Naive thymus-derived CD4-positive, alpha-beta T cell (primary cell): Measurements from ENCODE around the gene ADGRF1. TPM values are rescaled to one million over a fixed set of nuclear protein-coding genes. Genes with fewer than 3 reads are reported as not detected.
"Not testable (repeated sequence)": the region's sequence is repeated elsewhere in the genome, so short reads cannot be mapped to it uniquely, and the experiment has no call there.

Experiments used
- ATAC-seq: fragments of 150-1000 bp; cut with Tn5 transposase; 2 replicates; pipeline ENCODE4 v1.10.0; 2021; ENCODE audit warnings: mild to moderate bottlenecking, moderate library complexity
- CTCF ChIA-PET: fragments of 350-600 bp; sonication (Branson Sonifier 250); formaldehyde crosslinking; loops from one replicate; lab custom pipeline; 2021; ENCODE audit warnings: antibody characterized with exemption; lab: Charles Lee
- POLR2A ChIA-PET: fragments of 350-600 bp; sonication (Branson Sonifier 250); formaldehyde crosslinking; loops from one replicate; lab custom pipeline; 2021; ENCODE audit warnings: antibody characterized with exemption, inconsistent platforms; lab: Charles Lee
- DNase-seq, 9 donors: peaks; one replicate each; pipeline versions ENCODE4 v3.0.0 to v3.0.0-alpha.2; 2020 to 2022; ENCODE audit warnings: mixed read lengths in 1 of 9
- H3K27ac ChIP-seq: one replicate; pipeline ENCODE4 v1.7.0; 2013; ENCODE audit warnings: mild to moderate bottlenecking, low read depth, low read length, moderate library complexity
- H3K27me3 ChIP-seq, 2 donors: one replicate each; pipeline ENCODE4 v1.7.0; 2013; ENCODE audit warnings: low read length in 2 of 2, mild to moderate bottlenecking in 2 of 2, moderate library complexity in 2 of 2; ENCODE audit not compliant: control insufficient read depth in 2 of 2, insufficient read depth in 2 of 2
- H3K36me3 ChIP-seq, 3 experiments: 1 replicate in 2 of 3; 2 replicates in 1 of 3; pipeline ENCODE4 v1.7.0; 2013; ENCODE audit warnings: low read length in 3 of 3, mild to moderate bottlenecking in 3 of 3, moderate library complexity in 1 of 3; ENCODE audit not compliant: insufficient read depth in 3 of 3, control insufficient read depth in 2 of 3
- H3K4me1 ChIP-seq, 2 donors: one replicate each; pipeline ENCODE4 v1.7.0; 2013; ENCODE audit warnings: low read length in 2 of 2, mild to moderate bottlenecking in 2 of 2, moderate library complexity in 1 of 2; ENCODE audit not compliant: control insufficient read depth in 2 of 2, insufficient read depth in 2 of 2
- H3K4me3 ChIP-seq: 2 replicates; pipeline ENCODE4 v1.7.0; 2013; ENCODE audit warnings: mild to moderate bottlenecking, low read length
- H3K9me3 ChIP-seq, 3 experiments: 1 replicate in 2 of 3; 2 replicates in 1 of 3; pipeline ENCODE4 v1.7.0; 2013; ENCODE audit warnings: low read length in 3 of 3; ENCODE audit not compliant: control insufficient read depth in 2 of 3
- H3K27ac Mint-ChIP-seq, 9 donors: one replicate each; pipeline ENCODE4 v1.8.0; 2020 to 2022; ENCODE audit warnings: mixed read lengths in 9 of 9, mild to moderate bottlenecking in 8 of 9, moderate library complexity in 5 of 9, inconsistent platforms in 2 of 9
- H3K27me3 Mint-ChIP-seq, 5 donors: one replicate each; pipeline ENCODE4 v1.8.0; 2021 to 2022; ENCODE audit warnings: mixed read lengths in 5 of 5, mild to moderate bottlenecking in 1 of 5
- H3K36me3 Mint-ChIP-seq, 5 donors: one replicate each; pipeline ENCODE4 v1.8.0; 2020 to 2022; ENCODE audit warnings: mixed read lengths in 5 of 5, mild to moderate bottlenecking in 3 of 5, inconsistent platforms in 1 of 5
- H3K4me1 Mint-ChIP-seq, 7 donors: one replicate each; pipeline ENCODE4 v1.8.0; 2020 to 2022; ENCODE audit warnings: mixed read lengths in 7 of 7, mild to moderate bottlenecking in 3 of 7, inconsistent platforms in 1 of 7
- H3K4me3 Mint-ChIP-seq, 10 donors: one replicate each; pipeline ENCODE4 v1.8.0; 2020 to 2022; ENCODE audit warnings: mild to moderate bottlenecking in 10 of 10, mixed read lengths in 10 of 10, moderate library complexity in 6 of 10, inconsistent platforms in 2 of 10
- H3K9me3 Mint-ChIP-seq, 11 donors: one replicate each; pipeline ENCODE4 v1.8.0; 2020 to 2022; ENCODE audit warnings: mixed read lengths in 11 of 11, mild to moderate bottlenecking in 4 of 11, inconsistent platforms in 1 of 11, moderate library complexity in 1 of 11
- intact Hi-C, 2 donors: fragments of 100-400 bp; cut with micrococcal nuclease; formaldehyde crosslinking; loops; one replicate each; pipeline ENCODE4 v1.15.1; 2023
- polyA plus RNA-seq, 2 donors: library from polyadenylated mRNA; unstranded; fragments of 300-500 nt; fragmentation: Illumina TruSeq; gene quantifications; one replicate each; pipeline ENCODE4 v1.2.3, GENCODE V29; 2021
- total RNA-seq, 6 experiments: library from RNA in 5 of 6; stranded (reverse) in 5 of 6; gene quantifications; 1 replicate in 5 of 6; 2 replicates in 1 of 6; pipeline ENCODE4 v1.2.3 and lab custom pipeline; 2021 to 2026

ADGRF1 gene
- total and polyA plus RNA-seq, 7 experiments from 2014 or later = not detected

DNA sequence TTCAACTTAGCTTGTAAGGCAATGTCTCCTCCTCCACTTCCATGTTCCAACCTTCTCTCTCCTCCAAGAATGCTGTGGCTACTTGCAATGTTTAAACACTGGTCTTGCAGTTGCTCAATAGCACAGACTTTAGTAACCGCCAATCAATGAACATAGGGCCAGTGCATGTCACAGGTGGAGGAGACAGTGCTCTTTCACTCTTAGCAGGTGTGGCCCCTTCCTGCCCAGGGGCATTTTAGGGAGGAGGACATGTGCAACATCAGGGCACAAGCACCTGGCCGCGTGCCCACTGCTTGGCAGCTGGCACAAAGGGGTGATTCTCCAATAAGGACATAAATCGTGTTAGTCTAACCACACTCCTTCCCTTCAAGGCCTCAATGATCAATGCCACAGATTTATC, 41.3 kb downstream of the ADGRF1 start:
- H3K36me3 ChIP-seq = no peaks in the 10 kb centered on the region
- DNase-seq (no peak), ATAC-seq (no peak)
- no peak overlapping the region for H3K4me3 ChIP-seq
- Mint-ChIP-seq H3K27ac (no peak overlapping the region), H3K27me3 (peaks cover 10 to 20% (median 15%) of the 10 kb centered on the region in 5 donors), H3K36me3 (no peaks in the 10 kb centered on the region), H3K4me3 (no peak overlapping the region), H3K4me1 (no peaks in the 10 kb centered on the region), H3K9me3 (peaks cover 0 to 4% (median 0%) of the 10 kb centered on the region in 11 donors)
- no peaks in the 10 kb centered on the region for H3K27me3 ChIP-seq
- ChIA-PET POLR2A (no interaction called here), CTCF (no interaction called here)
- no peaks in the 10 kb centered on the region for H3K4me1 ChIP-seq
- intact Hi-C loops = no loop called here
- no peak overlapping the region for H3K27ac ChIP-seq
- H3K9me3 ChIP-seq = no peaks in the 10 kb centered on the region

DNA sequence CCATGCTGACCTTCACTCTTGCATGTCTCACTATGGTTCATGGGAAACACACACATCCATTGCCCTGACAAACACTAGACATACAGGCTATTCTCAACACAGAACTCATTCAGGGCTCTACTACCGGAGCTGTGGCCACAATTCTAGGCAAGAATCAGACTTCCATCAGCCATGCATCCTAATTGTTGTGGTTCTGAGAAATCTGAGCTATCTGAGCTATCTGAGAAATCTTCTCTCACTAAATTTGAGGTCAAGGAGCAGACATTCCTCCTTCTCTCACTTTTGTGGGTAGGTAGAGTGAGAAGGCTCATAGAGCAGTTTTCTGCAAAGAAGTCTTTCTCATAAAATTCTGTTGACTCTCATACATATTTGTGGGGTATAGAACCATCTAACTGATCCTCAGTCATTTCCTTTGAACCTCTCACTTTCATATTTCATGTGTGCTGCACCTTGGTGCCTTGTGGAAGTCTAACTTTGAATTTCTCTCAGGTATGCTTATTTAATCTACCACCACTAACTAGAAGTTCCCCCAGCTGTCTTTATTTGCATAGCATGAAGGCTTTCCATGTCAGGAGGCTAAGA, 43.6 kb downstream of the ADGRF1 start:
- ATAC-seq (no peak), DNase-seq (no peak)
- ChIA-PET POLR2A (no interaction called here), CTCF (no interaction called here)
- Mint-ChIP-seq H3K27me3 (peaks cover 9 to 14% (median 13%) of the 10 kb centered on the region in 5 donors), H3K9me3 (peaks cover 0 to 4% (median 0%) of the 10 kb centered on the region in 11 donors), H3K27ac (no peak overlapping the region), H3K4me3 (no peak overlapping the region), H3K36me3 (no peaks in the 10 kb centered on the region), H3K4me1 (no peaks in the 10 kb centered on the region)
- Histone ChIP-seq H3K27ac (no peak overlapping the region), H3K4me1 (no peaks in the 10 kb centered on the region), H3K36me3 (no peaks in the 10 kb centered on the region), H3K4me3 (no peak overlapping the region), H3K27me3 (no peaks in the 10 kb centered on the region), H3K9me3 (no peaks in the 10 kb centered on the region)
- intact Hi-C loops = no loop called here

DNA sequence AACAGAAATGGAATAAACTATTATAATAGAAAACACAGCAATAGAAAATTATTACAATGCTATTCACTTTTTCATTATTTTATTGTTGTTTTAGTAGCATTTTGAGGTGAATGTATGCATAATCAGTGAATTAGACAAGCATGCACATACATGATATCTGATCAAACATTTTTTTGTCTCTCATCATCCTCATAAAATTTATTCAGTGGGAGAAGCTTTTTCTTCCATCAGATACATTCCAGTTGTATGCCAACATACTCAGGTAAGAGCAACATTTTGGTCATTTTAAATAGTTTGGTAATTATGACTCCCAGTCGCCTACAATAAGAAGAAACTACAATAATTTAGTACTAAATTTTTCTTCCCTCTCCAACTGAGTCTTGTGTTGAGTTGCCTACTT, 44.5 kb downstream of the ADGRF1 start:
- H3K9me3 ChIP-seq = no peaks in the 10 kb centered on the region
- no peak overlapping the region for H3K4me3 ChIP-seq
- intact Hi-C loops = no loop called here
- no peak overlapping the region for H3K27ac Mint-ChIP-seq
- H3K27me3 ChIP-seq = no peaks in the 10 kb centered on the region
- no peaks in the 10 kb centered on the region for H3K36me3 Mint-ChIP-seq
- no peak for DNase-seq
- H3K4me1 Mint-ChIP-seq = no peaks in the 10 kb centered on the region
- no peak overlapping the region for H3K4me3 Mint-ChIP-seq
- H3K4me1 ChIP-seq = no peaks in the 10 kb centered on the region
- peaks cover 8 to 14% (median 13%) of the 10 kb centered on the region in 5 donors for H3K27me3 Mint-ChIP-seq
- ATAC-seq = no peak
- ChIA-PET CTCF (no interaction called here), POLR2A (no interaction called here)
- H3K9me3 Mint-ChIP-seq = peaks cover 0 to 4% (median 0%) of the 10 kb centered on the region in 11 donors
- H3K36me3 ChIP-seq = no peaks in the 10 kb centered on the region
- H3K27ac ChIP-seq = no peak overlapping the region

DNA sequence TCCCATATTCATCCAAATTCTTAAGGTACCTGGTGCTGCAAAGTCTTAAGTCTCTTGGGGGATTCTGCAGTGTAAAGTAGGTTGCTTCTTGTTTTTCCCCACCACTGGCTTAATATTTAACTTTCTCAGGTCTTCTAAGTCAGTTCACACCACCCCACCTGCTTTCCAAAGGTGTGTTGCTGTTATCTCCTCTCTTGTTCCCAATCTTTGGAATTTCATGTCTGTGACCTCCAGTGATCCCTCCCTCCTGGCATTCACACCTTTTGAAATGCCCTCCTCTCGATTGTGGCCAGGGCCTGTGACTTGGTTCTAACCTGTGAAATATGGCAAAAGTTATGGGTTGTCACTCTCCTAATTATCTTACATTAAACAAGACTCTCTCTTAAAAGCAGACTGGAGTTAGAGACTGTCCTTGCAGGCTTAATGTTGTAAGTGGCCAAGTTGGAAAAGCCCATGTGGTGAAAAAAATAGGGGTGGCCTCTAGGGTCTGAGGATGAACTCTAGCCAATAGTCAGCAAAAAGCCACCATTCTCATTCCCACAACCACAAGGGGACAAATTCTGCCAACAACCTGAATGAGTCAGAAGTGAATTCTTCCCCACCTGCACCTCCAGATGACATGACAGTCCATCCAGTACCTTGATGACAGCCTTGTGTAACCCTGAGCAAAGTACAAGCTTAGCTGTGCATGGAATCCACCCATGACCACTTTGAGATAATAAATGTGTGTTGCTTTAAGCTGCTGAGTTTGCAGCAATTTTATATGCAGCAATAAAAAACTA, 45.1 kb downstream of the ADGRF1 start:
- Mint-ChIP-seq H3K27me3 (peaks cover 6 to 19% (median 13%) of the 10 kb centered on the region in 5 donors), H3K36me3 (no peaks in the 10 kb centered on the region), H3K4me3 (no peak overlapping the region), H3K27ac (no peak overlapping the region), H3K9me3 (peaks cover 0 to 5% (median 0%) of the 10 kb centered on the region in 11 donors), H3K4me1 (no peaks in the 10 kb centered on the region)
- H3K27ac ChIP-seq = no peak overlapping the region
- DNase-seq (no peak), ATAC-seq (no peak)
- H3K36me3 ChIP-seq = no peaks in the 10 kb centered on the region
- intact Hi-C loops = no loop called here
- POLR2A ChIA-PET = no interaction called here
- H3K4me3 ChIP-seq = no peak overlapping the region
- H3K4me1 ChIP-seq = no peaks in the 10 kb centered on the region
- CTCF ChIA-PET = no interaction called here
- no peaks in the 10 kb centered on the region for H3K27me3 ChIP-seq
- H3K9me3 ChIP-seq = no peaks in the 10 kb centered on the region

DNA sequence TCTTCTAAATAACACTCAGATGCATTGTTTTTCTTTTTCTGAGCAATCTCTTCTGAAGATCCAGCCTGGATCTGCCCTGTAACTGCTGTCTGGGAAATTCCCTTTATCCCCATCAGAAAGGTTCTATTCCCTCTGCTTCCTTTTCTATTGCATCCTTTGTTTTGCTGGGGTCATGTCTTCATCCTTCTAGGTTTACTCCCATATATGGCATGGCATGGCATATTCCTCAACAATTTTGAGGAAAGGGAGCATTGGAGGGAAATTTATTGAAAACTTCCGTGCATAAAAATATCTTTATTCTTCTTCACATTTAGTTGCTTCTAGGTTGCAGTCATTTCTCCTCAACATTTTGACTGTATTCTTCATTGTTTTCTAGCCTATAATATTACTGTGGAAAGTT, 47.2 kb downstream of the ADGRF1 start:
- Histone ChIP-seq H3K4me1 (no peaks in the 10 kb centered on the region), H3K27me3 (no peaks in the 10 kb centered on the region), H3K36me3 (no peaks in the 10 kb centered on the region), H3K9me3 (no peaks in the 10 kb centered on the region), H3K4me3 (no peak overlapping the region), H3K27ac (no peak overlapping the region)
- DNase-seq (no peak), ATAC-seq (no peak)
- Mint-ChIP-seq H3K9me3 (peaks cover 0 to 5% (median 0%) of the 10 kb centered on the region in 11 donors), H3K27me3 (peaks cover 6 to 21% (median 10%) of the 10 kb centered on the region in 5 donors), H3K27ac (no peak overlapping the region), H3K4me1 (no peaks in the 10 kb centered on the region), H3K36me3 (no peaks in the 10 kb centered on the region), H3K4me3 (no peak overlapping the region)
- CTCF ChIA-PET = no interaction called here
- intact Hi-C loops = no loop called here
- POLR2A ChIA-PET = no interaction called here

DNA sequence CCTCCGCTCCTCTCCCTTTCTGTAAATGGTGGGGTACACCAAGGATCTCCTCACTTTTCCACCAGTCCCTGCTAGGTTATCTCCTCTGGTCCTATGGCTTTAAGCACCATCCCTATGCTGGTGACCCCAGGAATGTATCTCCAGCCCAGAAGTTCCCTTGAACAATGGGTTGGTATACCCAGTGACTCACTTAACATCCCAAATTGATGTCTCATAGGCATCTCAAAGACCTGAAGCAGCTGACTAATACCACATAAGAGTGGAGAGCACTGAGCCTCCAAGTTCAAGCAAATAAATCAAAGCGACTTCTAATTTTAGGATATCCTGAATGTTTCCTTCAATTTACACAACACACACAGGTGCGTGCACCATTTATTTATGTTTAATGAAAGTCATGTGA, 48.3 kb downstream of the ADGRF1 start:
- intact Hi-C loops = no loop called here
- no peak overlapping the region for H3K4me3 Mint-ChIP-seq
- Histone ChIP-seq H3K4me3 (no peak overlapping the region), H3K9me3 (no peaks in the 10 kb centered on the region), H3K4me1 (no peaks in the 10 kb centered on the region), H3K27me3 (no peaks in the 10 kb centered on the region), H3K27ac (no peak overlapping the region), H3K36me3 (no peaks in the 10 kb centered on the region)
- POLR2A ChIA-PET = no interaction called here
- H3K27me3 Mint-ChIP-seq = peaks cover 6 to 27% (median 16%) of the 10 kb centered on the region in 5 donors
- no peak for DNase-seq
- CTCF ChIA-PET = interaction anchor here (0.6 kb wide), 1 partner anchor 807 kb away, joined by 4 read pairs; no protein-coding TSS in a partner anchor
- peaks cover 0 to 5% (median 0%) of the 10 kb centered on the region in 11 donors for H3K9me3 Mint-ChIP-seq
- H3K36me3 Mint-ChIP-seq = no peaks in the 10 kb centered on the region
- H3K4me1 Mint-ChIP-seq = no peaks in the 10 kb centered on the region
- no peak for ATAC-seq
- no peak overlapping the region for H3K27ac Mint-ChIP-seq

DNA sequence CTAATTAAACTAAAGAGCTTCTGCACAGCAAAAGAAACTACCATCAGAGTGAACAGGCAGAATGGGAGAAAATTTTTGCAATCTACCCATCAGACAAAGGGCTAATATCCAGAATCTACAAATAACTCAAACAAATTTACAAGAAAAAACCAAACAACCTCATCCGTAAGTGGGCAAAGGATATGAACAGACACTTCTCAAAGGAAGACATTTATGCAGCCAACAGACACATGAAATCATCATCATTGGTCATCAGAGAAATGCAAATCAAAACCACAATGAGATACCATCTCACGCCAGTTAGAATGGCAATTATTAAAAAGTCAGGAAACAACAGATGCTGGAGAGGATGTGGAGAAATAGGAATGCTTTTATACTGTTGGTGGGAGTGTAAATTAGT, 49.7 kb downstream of the ADGRF1 start:
- H3K4me1 ChIP-seq, H3K4me3 Mint-ChIP-seq, H3K4me1 Mint-ChIP-seq, H3K27ac ChIP-seq, CTCF ChIA-PET, H3K9me3 ChIP-seq, H3K27me3 ChIP-seq, H3K4me3 ChIP-seq, H3K36me3 Mint-ChIP-seq, POLR2A ChIA-PET, H3K9me3 Mint-ChIP-seq, DNase-seq, ATAC-seq, H3K27ac Mint-ChIP-seq, intact Hi-C loops, H3K36me3 ChIP-seq: not testable (repeated sequence)
- peaks cover 2 to 21% (median 10%) of the 10 kb centered on the region in 5 donors for H3K27me3 Mint-ChIP-seq
